Mesodermal cell (in vitro differentiated cells): ENCODE data around the gene NOTCH4.
"Not testable (repeated sequence)": the region's sequence is repeated elsewhere in the genome, so short reads cannot be mapped to it uniquely, and the experiment has no call there.

Experiments
- H3K27ac ChIP-seq: 2 replicates; pipeline ENCODE4 v1.7.0; 2013; ENCODE audit warnings: mild to moderate bottlenecking, low read depth, low read length, moderate library complexity; ENCODE audit not compliant: severe bottlenecking
- H3K36me3 ChIP-seq: 2 replicates; pipeline ENCODE4 v1.7.1; 2013; ENCODE audit warnings: mild to moderate bottlenecking, low read length, moderate library complexity; ENCODE audit not compliant: control insufficient read depth, insufficient read depth
- H3K4me1 ChIP-seq: one replicate; pipeline ENCODE4 v1.7.1; 2013; ENCODE audit warnings: mild to moderate bottlenecking, low read length; ENCODE audit not compliant: insufficient read depth, control insufficient read depth, poor library complexity, severe bottlenecking
- H3K4me3 ChIP-seq: 2 replicates; pipeline ENCODE4 v1.7.0; 2013; ENCODE audit warnings: low read length, control low read depth, mild to moderate bottlenecking; ENCODE audit not compliant: insufficient read depth, poor library complexity, severe bottlenecking; ENCODE audit errors: extremely low read depth
- H3K9me3 ChIP-seq: 2 replicates; pipeline ENCODE4 v1.7.1; 2013; ENCODE audit warnings: mild to moderate bottlenecking, low read length, moderate library complexity; ENCODE audit not compliant: control insufficient read depth
- WGBS, 2 experiments: methylation state at CpG; one replicate each; pipeline ENCODE4 v1.1.5; 2013; ENCODE audit warnings: missing lambda C conversion rate in 2 of 2; ENCODE audit not compliant: insufficient coverage in 2 of 2; 5-methylcytosine and 5-hydroxymethylcytosine counted together

The NOTCH4 gene

GRCh38 chr6:32192608-32193039, 31.2 kb downstream of the NOTCH4 start, which contains the start of gene GPSM3:
TSS of gene GPSM3 (minus strand) at chr6:32192643. CDS start at chr6:32192513, 130 bp downstream.
- peaks cover 15% of the 10 kb centered on the region for H3K36me3 ChIP-seq
- H3K4me3 ChIP-seq, result peak within 1 kb of the TSS; percentile 26
- H3K4me1 ChIP-seq, result peaks cover 57% of the 10 kb centered on the region
- no peaks in the 10 kb centered on the region for H3K9me3 ChIP-seq
- H3K27ac ChIP-seq, result peak within 1 kb of the TSS; percentile 73
- WGBS, 2 experiments, result 48% methylated on average over 2 of the region's 5 CpGs; no CpG with 5 or more reads in 1 of the 2 experiments

GRCh38 chr6:32191696-32192607, 31.9 kb downstream of the NOTCH4 start:
- H3K36me3 ChIP-seq, result peaks cover 22% of the 10 kb centered on the region
- 92 to 96% methylated on average over 9 to 11 of the region's 15 CpGs for WGBS, 2 experiments
- H3K4me3 ChIP-seq, result peak overlapping the region; percentile 26
- H3K4me1 ChIP-seq, result peaks cover 58% of the 10 kb centered on the region
- H3K9me3 ChIP-seq, result no peaks in the 10 kb centered on the region
- H3K27ac ChIP-seq, result peak overlapping the region; percentile 73

GRCh38 chr6:32190911-32191677, 32.8 kb downstream of the NOTCH4 start:
- Histone ChIP-seq H3K4me1 (peaks cover 56% of the 10 kb centered on the region), H3K9me3 (no peaks in the 10 kb centered on the region), H3K4me3 (peak overlapping the region; percentile 1), H3K36me3 (peaks cover 31% of the 10 kb centered on the region), H3K27ac (peak overlapping the region; percentile 45)
- WGBS, 2 experiments, result 86 to 91% methylated on average over 6 to 7 of the region's 8 CpGs

GRCh38 chr6:32190054-32190851, 33.6 kb downstream of the NOTCH4 start, which contains the start of gene PBX2:
TSS of gene PBX2 (minus strand) at chr6:32190202. CDS start at chr6:32189915, 287 bp downstream.
- 0% methylated on average over 4 to 7 of the region's 23 CpGs for WGBS, 2 experiments
- peak within 1 kb of the TSS; percentile 82 for H3K27ac ChIP-seq
- no peaks in the 10 kb centered on the region for H3K9me3 ChIP-seq
- peaks cover 34% of the 10 kb centered on the region for H3K36me3 ChIP-seq
- peaks cover 59% of the 10 kb centered on the region for H3K4me1 ChIP-seq
- peak within 1 kb of the TSS; percentile 74 for H3K4me3 ChIP-seq

GRCh38 chr6:32189742-32190053, 34.2 kb downstream of the NOTCH4 start:
- H3K27ac ChIP-seq, result peak overlapping the region; percentile 82
- WGBS, 2 experiments, result 3% methylated on average over 5 of the region's 23 CpGs; no CpG with 5 or more reads in 1 of the 2 experiments
- peaks cover 34% of the 10 kb centered on the region for H3K36me3 ChIP-seq
- H3K9me3 ChIP-seq, result no peaks in the 10 kb centered on the region
- peak overlapping the region; percentile 74 for H3K4me3 ChIP-seq
- peaks cover 56% of the 10 kb centered on the region for H3K4me1 ChIP-seq

- H3K27ac ChIP-seq, result peak overlapping the region; percentile 82
- 7 to 16% methylated on average over 2 to 9 of the region's 10 CpGs for WGBS, 2 experiments
Observed at GRCh38 chr6:32189069-32189741, 34.7 kb downstream of the NOTCH4 start.

GRCh38 chr6:32188381-32189068, 35.3 kb downstream of the NOTCH4 start:
- H3K36me3 ChIP-seq, result peaks cover 44% of the 10 kb centered on the region
- H3K4me3 ChIP-seq, result peak overlapping the region; percentile 74
- no peaks in the 10 kb centered on the region for H3K9me3 ChIP-seq
- peaks cover 56% of the 10 kb centered on the region for H3K4me1 ChIP-seq
- 28 to 33% methylated on average over 7 to 10 of the region's 13 CpGs for WGBS, 2 experiments
- H3K27ac ChIP-seq, result peak overlapping the region; percentile 82

More at GRCh38 chr6:32189069-32189741, 34.7 kb downstream of the NOTCH4 start:
- H3K9me3 ChIP-seq, result no peaks in the 10 kb centered on the region
- H3K4me3 ChIP-seq, result peak overlapping the region; percentile 74
- peaks cover 37% of the 10 kb centered on the region for H3K36me3 ChIP-seq
- H3K4me1 ChIP-seq, result peaks cover 54% of the 10 kb centered on the region

- Histone ChIP-seq H3K36me3 (peaks cover 50% of the 10 kb centered on the region), H3K4me1 (peaks cover 49% of the 10 kb centered on the region), H3K4me3 (peak overlapping the region; percentile 74)
- not testable (repeated sequence) for H3K9me3 ChIP-seq, H3K27ac ChIP-seq
- 95 to 100% methylated on average over 3 to 4 of the region's 18 CpGs for WGBS, 2 experiments
Observed at GRCh38 chr6:32187725-32188380, 36.0 kb downstream of the NOTCH4 start.

- Histone ChIP-seq H3K4me3 (no peak overlapping the region), H3K4me1 (peaks cover 42% of the 10 kb centered on the region), H3K27ac (no peak overlapping the region), H3K9me3 (no peaks in the 10 kb centered on the region), H3K36me3 (peaks cover 56% of the 10 kb centered on the region)
- 95 to 97% methylated on average over 7 to 9 of the region's 12 CpGs for WGBS, 2 experiments
Observed at GRCh38 chr6:32187009-32187709, 36.7 kb downstream of the NOTCH4 start.
